ENCODE data around the gene NKIRAS1. TPM values are rescaled to one million over a fixed set of nuclear protein-coding genes. Genes with fewer than 3 reads are reported as not detected.

NKIRAS1 gene
- total and polyA plus RNA-seq, 2 of the 8 experiments (the other 6 are each of a cell fraction or from before 2014, with no cell fraction given) = 3.4 to 7.0 TPM

GRCh38 chr3:23926736-23927135 lies 9.9 kb upstream of the NKIRAS1 start:
- Histone ChIP-seq H4K5ac (ENCODE audit: insufficient read length, low read depth, low read length) (no peak overlapping the region), H4K20me1 (replicated peaks in 1 of 2; ENCODE audit: control insufficient read depth in 1 of 2, insufficient read depth in 2 of 2, low read length in 2 of 2) (no peaks in the 10 kb centered on the region), H2BK5ac (ENCODE audit: low read depth, low read length) (no peak overlapping the region), H3K4me3 (ENCODE audit: extremely low read depth in 1 of 4, insufficient read depth in 2 of 4, low read depth in 3 of 4, low read length in 4 of 4) (no peak overlapping the region), H3K23me2 (ENCODE audit: low read depth, low read length) (no peaks in the 10 kb centered on the region; the same call in 1 of the 2 replicates), H3K4ac (replicated peaks; ENCODE audit: insufficient read length, low read depth, low read length) (no peak overlapping the region), H3K14ac (ENCODE audit: insufficient read length) (no peak overlapping the region), H2AFZ (ENCODE audit: low read length) (no peak overlapping the region), H3K9me3 (ENCODE audit: insufficient read depth in 2 of 2, low read depth in 1 of 2, low read length in 1 of 2) (no peaks in the 10 kb centered on the region), H3K27me3 (replicated peaks in 1 of 4; ENCODE audit: control insufficient read depth in 3 of 4, extremely low read depth in 1 of 4, insufficient read depth in 3 of 4, low read length in 3 of 4) (no peaks in the 10 kb centered on the region), H4K91ac (replicated peaks; ENCODE audit: insufficient read length, low read length) (no peak overlapping the region), H3K79me2 (ENCODE audit: control insufficient read depth in 1 of 2, insufficient read depth in 2 of 2, low read length in 2 of 2) (no peaks in the 10 kb centered on the region), H3K9ac (replicated peaks in 1 of 4; ENCODE audit: extremely low read depth in 1 of 4, low read depth in 3 of 4, low read length in 3 of 4) (no peak overlapping the region), H4K8ac (ENCODE audit: extremely low read depth, insufficient read depth, low read length) (no peak overlapping the region), H3K27ac (ENCODE audit: low read depth, low read length) (no peak overlapping the region), H2BK12ac (ENCODE audit: low read depth, low read length) (no peak overlapping the region), H2BK15ac (ENCODE audit: low read length) (no peak overlapping the region), H2BK120ac (replicated peaks; ENCODE audit: low read depth, low read length) (no peak overlapping the region), H3K56ac (replicated peaks; ENCODE audit: insufficient read length, low read depth, low read length) (no peak overlapping the region), H2AK5ac (ENCODE audit: low read depth, low read length) (no peak overlapping the region), H3K4me1 (replicated peaks in 1 of 4; ENCODE audit: control insufficient read depth in 3 of 4, insufficient read depth in 4 of 4, low read length in 3 of 4) (peaks cover 0 to 2% (median 0%) of the 10 kb centered on the region in 4 experiments; a peak in 1 of 7 replicates), H3K36me3 (ENCODE audit: control insufficient read depth in 2 of 4, insufficient read depth in 4 of 4, low read length in 3 of 4) (no peaks in the 10 kb centered on the region), H3K4me2 (ENCODE audit: insufficient read depth in 1 of 2, low read depth in 2 of 2, low read length in 2 of 2) (no peak overlapping the region), H3K79me1 (ENCODE audit: low read depth, low read length) (no peaks in the 10 kb centered on the region), H3K18ac (ENCODE audit: extremely low read depth, low read length) (no peak overlapping the region), H2BK20ac (ENCODE audit: low read length) (no peak overlapping the region), H3K23ac (ENCODE audit: insufficient read length) (no peak overlapping the region)
- WGBS, 2 experiments (ENCODE audit: extremely low coverage in 1 of 2, insufficient coverage in 1 of 2, insufficient read length in 1 of 2, insufficient replicate concordance in 2 of 2, low coverage in 1 of 2, low lambda C conversion rate in 2 of 2, missing lambda C conversion rate in 1 of 2) = 74% methylated on average over 3 of the region's 3 CpGs; no CpG with 5 or more reads in 1 of the 2 experiments
- TF ChIP-seq CTCF (IDR thresholded peaks at IDR 0.05; ENCODE audit: control extremely low read depth in 1 of 3, insufficient read depth in 1 of 3, low read depth in 1 of 3, low read length in 3 of 3) = peak in 2 of 3 experiments; percentile 3 to 24; a peak in 2 of 4 replicates
- TF ChIP-seq BCL11A (IDR thresholded peaks at IDR 0.05; ENCODE audit: low read depth in 2 of 2, low read length in 2 of 2) = no peak
- TF ChIP-seq MAFK (IDR thresholded peaks at IDR 0.05; ENCODE audit: low read depth, low read length) = no peak
- TF ChIP-seq RAD21 (IDR thresholded peaks at IDR 0.05 in 1 of 2, conservative IDR thresholded peaks at IDR 0.05 in 1 of 2; ENCODE audit: low read depth in 2 of 2, low read length in 2 of 2) = peak; percentile 48 to 59
- no peak for TF ChIP-seq BRCA1 (IDR thresholded peaks at IDR 0.05; ENCODE audit: low read depth, low read length)
- FAIRE-seq (no peak), DNase-seq (ENCODE audit: low read depth in 1 of 2, low spot score in 2 of 2) (no peak)
- ChIA-PET POLR2A (ENCODE audit: partially characterized antibody) (interaction anchor here (0.7 to 19.1 kb wide), 4 partner anchors 6 to 28 kb away, joined by 3 to 363 read pairs (median 8); partner anchors contain the start of genes NKIRAS1 and RPL15), CTCF (ENCODE audit: partially characterized antibody) (interaction anchor here (0.6 to 3.1 kb wide), 4 partner anchors 9 to 55 kb away, joined by 3 to 21 read pairs (median 4); partner anchors contain the start of genes NKIRAS1 and RPL15)

All from H1 (cell line).